Mucosa of descending colon (tissue), 3 donors: ENCODE data around the gene GEMIN4. TPM values are rescaled to one million over a fixed set of nuclear protein-coding genes. Genes with fewer than 3 reads are reported as not detected.
"Not testable (repeated sequence)": the region's sequence is repeated elsewhere in the genome, so short reads cannot be mapped to it uniquely, and the experiment has no call there.

Experiments used
- ATAC-seq: fragments of 200-7000 bp; cut with Tn5 transposase; one replicate; pipeline ENCODE4 v1.9.1; 2020; ENCODE audit warnings: mild to moderate bottlenecking, moderate library complexity
- DNase-seq, 3 donors: peaks; one replicate each; pipeline ENCODE4 v3.0.0-alpha.2; 2020
- H3K36me3 ChIP-seq: fragments of 200-600 bp; one replicate; pipeline ENCODE4 v1.8.0; 2021; ENCODE audit warnings: low read depth, mild to moderate bottlenecking
- H3K4me1 ChIP-seq: fragments of 200-600 bp; one replicate; pipeline ENCODE4 v1.8.0; 2021; ENCODE audit warnings: low read depth, mild to moderate bottlenecking
- H3K4me3 ChIP-seq: fragments of 200-600 bp; one replicate; pipeline ENCODE4 v1.8.0; 2021; ENCODE audit warnings: mild to moderate bottlenecking
- H3K9me3 ChIP-seq: fragments of 200-600 bp; one replicate; pipeline ENCODE4 v1.8.0; 2021; ENCODE audit warnings: mild to moderate bottlenecking
- intact Hi-C, 2 donors: fragments of 100-400 bp; cut with DNase I in 1 of 2; cut with micrococcal nuclease in 1 of 2; formaldehyde crosslinking; loops; one replicate each; pipeline versions ENCODE4 v1.11.0 to v1.11.1; 2022; cut with DNase I, micrococcal nuclease
- total RNA-seq, 3 donors: library from RNA; stranded (reverse); fragmentation: NEBNext Ultra II Directional in 2 of 3; extraction: Animal tissue kit (Norgen Biotek cat#: 25700) in 2 of 3; gene quantifications; one replicate each; pipeline versions ENCODE4 v1.2.1 to v1.2.4, GENCODE V29; 2021 to 2023
- TF ChIP-seq, protein P1 (sequence below): fragments of 200-600 bp; IDR thresholded peaks from one replicate; pipeline ENCODE4 v1.8.0; 2022; ENCODE audit warnings: antibody characterized with exemption, mild to moderate bottlenecking
- donor health status: DM: no; HTN: no; CAD: no; lungs with moderate emphysema.
- donor health status: DM: no; HTN: no; CAD: no.
- donor health status: DM: no; HTN: yes; CAD: no.

Gene GEMIN4
- total RNA-seq, 3 donors from 2014 or later: 15.5 to 20.3 (median 16.4) TPM

DNA sequence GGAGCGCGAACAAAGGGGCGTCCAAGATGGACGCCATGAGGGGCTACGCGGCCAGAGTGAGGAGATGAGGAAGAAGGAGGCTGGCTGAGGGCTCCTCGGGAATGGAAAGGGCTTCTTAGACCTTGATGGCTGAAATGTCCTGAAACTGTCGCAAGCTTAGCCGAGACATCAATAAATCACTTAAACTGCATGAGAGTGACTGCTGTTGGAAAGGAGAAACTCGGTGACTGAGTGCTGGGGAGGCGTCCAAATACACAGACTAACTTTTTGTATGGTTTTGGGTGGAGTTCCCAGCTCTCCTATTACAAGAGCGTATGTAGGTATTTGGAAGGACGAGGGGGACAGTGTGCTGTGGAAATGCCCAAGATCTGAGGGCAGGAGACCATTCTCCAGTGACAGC is 1.4 kb upstream of the GEMIN4 start:
- ATAC-seq: no peak
- Histone ChIP-seq H3K9me3 (no peaks in the 10 kb centered on the region), H3K4me1 (peaks cover 13% of the 10 kb centered on the region), H3K36me3 (no peaks in the 10 kb centered on the region), H3K4me3 (no peak overlapping the region)
- TF ChIP-seq, protein P1, sequence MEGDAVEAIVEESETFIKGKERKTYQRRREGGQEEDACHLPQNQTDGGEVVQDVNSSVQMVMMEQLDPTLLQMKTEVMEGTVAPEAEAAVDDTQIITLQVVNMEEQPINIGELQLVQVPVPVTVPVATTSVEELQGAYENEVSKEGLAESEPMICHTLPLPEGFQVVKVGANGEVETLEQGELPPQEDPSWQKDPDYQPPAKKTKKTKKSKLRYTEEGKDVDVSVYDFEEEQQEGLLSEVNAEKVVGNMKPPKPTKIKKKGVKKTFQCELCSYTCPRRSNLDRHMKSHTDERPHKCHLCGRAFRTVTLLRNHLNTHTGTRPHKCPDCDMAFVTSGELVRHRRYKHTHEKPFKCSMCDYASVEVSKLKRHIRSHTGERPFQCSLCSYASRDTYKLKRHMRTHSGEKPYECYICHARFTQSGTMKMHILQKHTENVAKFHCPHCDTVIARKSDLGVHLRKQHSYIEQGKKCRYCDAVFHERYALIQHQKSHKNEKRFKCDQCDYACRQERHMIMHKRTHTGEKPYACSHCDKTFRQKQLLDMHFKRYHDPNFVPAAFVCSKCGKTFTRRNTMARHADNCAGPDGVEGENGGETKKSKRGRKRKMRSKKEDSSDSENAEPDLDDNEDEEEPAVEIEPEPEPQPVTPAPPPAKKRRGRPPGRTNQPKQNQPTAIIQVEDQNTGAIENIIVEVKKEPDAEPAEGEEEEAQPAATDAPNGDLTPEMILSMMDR: no peak
- DNase-seq: no peak
- intact Hi-C loops: no loop called here

DNA sequence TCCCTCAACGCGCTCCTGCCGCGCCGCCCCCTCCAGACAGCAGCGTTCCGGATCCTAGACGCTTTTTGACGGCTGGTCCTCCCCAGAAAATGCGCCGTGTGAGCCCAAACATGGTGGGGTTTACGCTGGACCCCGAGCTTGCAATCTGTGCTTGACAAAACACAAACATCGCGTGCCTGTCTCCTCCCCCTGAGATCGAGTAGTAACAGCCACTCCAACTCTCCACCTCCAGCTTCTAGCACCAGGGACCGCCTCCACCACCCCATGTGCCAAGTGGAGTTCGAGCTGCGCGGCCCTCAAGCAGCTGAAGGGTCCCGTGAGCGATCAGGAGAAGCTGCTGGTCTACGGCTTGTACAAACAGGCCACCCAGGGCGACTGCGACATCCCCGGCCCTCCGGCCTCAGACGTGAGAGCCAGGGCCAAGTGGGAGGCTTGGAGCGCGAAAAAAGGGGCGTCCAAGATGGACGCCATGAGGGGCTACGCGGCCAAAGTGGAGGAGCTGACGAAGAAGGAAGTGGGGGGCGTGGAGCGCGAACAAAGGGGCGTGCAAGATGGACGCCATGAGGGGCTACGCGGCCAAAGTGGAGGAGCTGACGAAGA is 656 bp upstream of the GEMIN4 start:
- DNase-seq: peak; percentile 68 to 74 (median 69)
- Histone ChIP-seq H3K4me1 (peaks cover 13% of the 10 kb centered on the region), H3K36me3 (no peaks in the 10 kb centered on the region), H3K9me3 (no peaks in the 10 kb centered on the region), H3K4me3 (peak overlapping the region; percentile 75)
- intact Hi-C loops: no loop called here
- ATAC-seq: peak; percentile 56
- TF ChIP-seq, protein P1: no peak

DNA sequence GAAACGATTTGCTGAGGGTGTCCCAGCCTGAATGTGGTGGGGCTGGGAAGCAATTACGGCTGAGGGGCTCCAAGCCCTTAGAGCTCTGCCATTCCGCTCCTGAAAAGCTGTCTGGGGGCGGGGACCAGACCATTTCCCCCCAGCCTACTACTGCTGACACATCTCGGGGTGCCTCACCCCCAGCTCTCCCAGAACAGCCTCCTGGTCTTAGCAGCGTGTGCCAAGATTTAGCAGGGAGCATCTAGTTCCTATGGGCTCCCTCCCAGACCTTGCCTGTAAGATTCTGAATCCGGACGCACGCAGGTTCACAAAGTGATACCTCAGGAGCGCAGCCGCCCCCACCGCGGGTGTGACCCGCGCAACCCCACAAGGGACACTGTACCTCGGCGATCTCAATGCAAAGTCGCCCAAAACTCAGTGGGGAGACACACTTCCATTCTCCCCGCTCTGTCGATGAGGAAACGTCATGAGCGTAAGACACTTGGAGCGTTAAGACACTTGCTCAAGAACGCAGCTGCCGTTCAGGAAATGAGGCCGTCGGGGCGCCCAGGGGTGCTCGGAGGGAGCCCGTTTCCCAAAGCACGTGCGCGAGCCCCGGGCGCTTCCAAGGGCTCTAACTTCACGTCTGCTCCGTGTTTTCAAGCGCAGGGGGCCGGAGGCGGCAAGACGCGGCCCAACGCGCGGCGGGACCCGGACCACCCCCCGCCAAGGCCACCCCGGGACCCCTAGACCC is 629 bp downstream of the GEMIN4 start:
- Histone ChIP-seq H3K4me1 (peaks cover 13% of the 10 kb centered on the region), H3K36me3 (no peaks in the 10 kb centered on the region), H3K9me3 (no peaks in the 10 kb centered on the region), H3K4me3 (peak overlapping the region; percentile 75)
- ATAC-seq (peak; percentile 59), DNase-seq (peak; percentile 40 to 68 (median 60))
- intact Hi-C loops: no loop called here
- TF ChIP-seq, protein P1: no peak

DNA sequence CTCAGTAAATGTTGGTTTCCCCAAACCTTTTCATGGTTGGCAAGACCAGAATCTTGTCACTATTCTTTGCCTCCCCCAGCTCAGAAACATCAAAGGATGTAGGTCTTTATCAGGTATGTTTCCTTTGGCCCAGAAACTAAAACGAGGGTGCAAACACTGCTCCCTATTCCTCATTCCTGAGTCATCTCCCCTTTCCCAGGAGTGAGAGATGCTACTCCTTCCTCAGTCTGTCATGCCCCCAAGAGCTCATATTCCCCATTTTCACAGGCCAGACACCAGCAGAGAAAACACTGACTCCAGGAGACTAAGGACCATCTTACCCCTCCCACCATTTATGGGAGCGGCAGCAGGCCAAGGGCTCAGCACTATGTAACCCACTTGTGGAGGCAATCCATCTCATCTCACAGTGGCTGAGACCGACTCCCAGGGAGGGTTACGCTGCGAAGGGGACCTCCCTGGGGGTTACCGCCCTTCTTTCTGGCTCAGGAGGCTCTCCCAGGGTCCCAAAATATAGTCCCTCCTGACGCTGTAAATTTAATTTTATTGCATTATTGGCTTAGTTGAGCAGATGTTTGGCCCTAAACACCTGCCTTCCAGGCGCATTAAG is 1.5 kb downstream of the GEMIN4 start:
- peaks cover 13% of the 10 kb centered on the region for H3K4me1 ChIP-seq
- TF ChIP-seq, protein P1: no peak
- intact Hi-C loops: no loop called here
- ATAC-seq (no peak), DNase-seq (no peak)
- H3K4me3 ChIP-seq: no peak overlapping the region
- H3K9me3 ChIP-seq: no peaks in the 10 kb centered on the region
- H3K36me3 ChIP-seq: no peaks in the 10 kb centered on the region

DNA sequence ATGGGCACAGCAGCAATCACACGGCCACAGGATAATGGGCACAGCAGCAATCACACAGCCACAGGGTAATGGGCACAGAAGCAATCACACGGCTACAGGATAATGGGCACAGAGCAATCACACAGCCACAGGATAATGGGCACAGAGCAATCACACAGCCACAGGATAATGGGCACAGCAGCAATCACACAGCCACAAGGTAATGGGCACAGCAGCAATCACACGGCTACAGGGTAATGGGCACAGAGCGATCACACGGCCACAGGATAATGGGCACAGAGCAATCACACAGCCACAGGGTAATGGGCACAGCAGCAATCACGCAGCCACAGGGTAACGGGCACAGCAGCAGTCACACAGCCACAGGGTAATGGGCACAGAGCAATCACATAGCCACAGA is 2.7 kb downstream of the GEMIN4 start:
- intact Hi-C loops, H3K9me3 ChIP-seq, DNase-seq, ATAC-seq, H3K4me3 ChIP-seq, H3K36me3 ChIP-seq: not testable (repeated sequence)
- peaks cover 13% of the 10 kb centered on the region for H3K4me1 ChIP-seq

DNA sequence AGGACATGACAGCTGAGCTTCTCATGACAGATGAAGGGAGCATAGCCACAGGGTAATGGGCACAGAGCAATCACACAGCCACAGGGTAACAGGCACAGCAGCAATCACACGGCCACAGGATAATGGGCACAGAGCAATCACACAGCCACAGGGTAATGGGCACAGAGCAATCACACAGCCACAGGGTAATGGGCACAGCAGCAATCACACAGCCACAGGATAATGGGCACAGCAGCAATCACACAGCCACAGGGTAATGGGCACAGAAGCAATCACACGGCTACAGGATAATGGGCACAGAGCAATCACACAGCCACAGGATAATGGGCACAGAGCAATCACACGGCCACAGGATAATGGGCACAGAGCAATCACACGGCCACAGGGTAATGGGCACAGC is 3.5 kb downstream of the GEMIN4 start:
- H3K4me1 ChIP-seq: peaks cover 13% of the 10 kb centered on the region
- H3K9me3 ChIP-seq, intact Hi-C loops, ATAC-seq, DNase-seq, H3K36me3 ChIP-seq, H3K4me3 ChIP-seq: not testable (repeated sequence)
